ENCODE data around the gene PRRX2. TPM values are rescaled to one million over a fixed set of nuclear protein-coding genes. Genes with fewer than 3 reads are reported as not detected.

PRRX2 gene
- 12.7 and 16.6 TPM in 2 replicates for total RNA-seq (2021)
- percentile 45 among the genes with signal in this experiment for Bru-seq, nascent RNA
- BruChase-seq, experiment 1, labeled RNA remaining after a 2-hour chase: percentile 52 among the genes with signal in this experiment
- percentile 57 among the genes with signal in this experiment for BruChase-seq, experiment 2, labeled RNA remaining after a 6-hour chase
- long read RNA-seq, transcript PRRX2-201 (4 exons, 1,311 nt): major isoform, 55 of 61 reads
- long read RNA-seq, partial matches to known transcripts: 1 of 61 reads
- long read RNA-seq, other reads (novel, unspliced or antisense): 5 of 61 reads

DNA sequence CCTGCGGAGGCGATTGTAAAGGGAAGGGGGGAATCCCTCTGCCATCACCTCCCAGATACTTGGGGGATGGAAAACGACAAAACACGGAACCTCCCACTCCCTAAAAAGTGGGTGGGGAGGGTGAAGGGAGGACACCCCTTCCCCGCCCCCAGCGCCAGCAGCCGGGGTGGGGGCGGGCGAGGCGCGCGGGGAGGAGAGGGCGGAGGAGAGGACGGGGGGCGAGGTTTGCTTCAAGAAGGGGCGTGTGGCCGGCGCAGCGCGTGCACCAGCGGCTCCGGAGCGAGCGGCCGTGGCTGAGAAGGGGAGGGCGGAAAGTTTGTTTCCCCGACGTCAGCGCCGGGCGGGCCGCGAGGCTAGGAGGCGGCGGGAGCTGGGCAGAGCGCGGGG lies at the start of gene PRRX2:
TSS of gene PRRX2 (plus strand) at position 259 of the 387 bp plus-strand sequence. CDS start 221 bp downstream, outside the sequence.
- no peaks in the 10 kb centered on the region for H3K27me3 ChIP-seq (replicated peaks; ENCODE audit: insufficient read depth, low read depth, low read length, poor library complexity)
- no TSS peak for BruUV-seq (replicated peaks)
- ChIA-PET POLR2A (ENCODE audit: low non-redundant PET) (no interaction called here), CTCF (interaction anchor here (0.7 kb wide), 1 partner anchor 845 kb away, joined by 3 read pairs; no protein-coding TSS in a partner anchor)
- DNase-seq (ENCODE audit: low spot score): peak; percentile 88
- intact Hi-C loops (cut with micrococcal nuclease; ENCODE audit: unreplicated experiment): no loop called here
- H3K4me1 ChIP-seq (ENCODE audit: insufficient read depth, low read length, poor library complexity, severe bottlenecking): peaks cover 33% of the 10 kb centered on the region
- peak within 1 kb of the TSS; percentile 54 for H3K4me3 ChIP-seq (ENCODE audit: low read depth, low read length, poor library complexity, severe bottlenecking)
- H3K36me3 ChIP-seq (ENCODE audit: insufficient read depth, low read length, poor library complexity, severe bottlenecking): no peaks in the 10 kb centered on the region
- H3K27ac ChIP-seq (ENCODE audit: low read depth, low read length, poor library complexity, severe bottlenecking): peak within 1 kb of the TSS; percentile 47
- H3K9me3 ChIP-seq (ENCODE audit: low read depth, low read length, poor library complexity, severe bottlenecking): no peaks in the 10 kb centered on the region
- TF ChIP-seq EZH2 (IDR thresholded peaks at IDR 0.05; ENCODE audit: borderline replicate concordance, low read depth, low read length, poor library complexity, severe bottlenecking): no peak
- TF ChIP-seq, protein P1, sequence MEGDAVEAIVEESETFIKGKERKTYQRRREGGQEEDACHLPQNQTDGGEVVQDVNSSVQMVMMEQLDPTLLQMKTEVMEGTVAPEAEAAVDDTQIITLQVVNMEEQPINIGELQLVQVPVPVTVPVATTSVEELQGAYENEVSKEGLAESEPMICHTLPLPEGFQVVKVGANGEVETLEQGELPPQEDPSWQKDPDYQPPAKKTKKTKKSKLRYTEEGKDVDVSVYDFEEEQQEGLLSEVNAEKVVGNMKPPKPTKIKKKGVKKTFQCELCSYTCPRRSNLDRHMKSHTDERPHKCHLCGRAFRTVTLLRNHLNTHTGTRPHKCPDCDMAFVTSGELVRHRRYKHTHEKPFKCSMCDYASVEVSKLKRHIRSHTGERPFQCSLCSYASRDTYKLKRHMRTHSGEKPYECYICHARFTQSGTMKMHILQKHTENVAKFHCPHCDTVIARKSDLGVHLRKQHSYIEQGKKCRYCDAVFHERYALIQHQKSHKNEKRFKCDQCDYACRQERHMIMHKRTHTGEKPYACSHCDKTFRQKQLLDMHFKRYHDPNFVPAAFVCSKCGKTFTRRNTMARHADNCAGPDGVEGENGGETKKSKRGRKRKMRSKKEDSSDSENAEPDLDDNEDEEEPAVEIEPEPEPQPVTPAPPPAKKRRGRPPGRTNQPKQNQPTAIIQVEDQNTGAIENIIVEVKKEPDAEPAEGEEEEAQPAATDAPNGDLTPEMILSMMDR (conservative IDR thresholded peaks at IDR 0.05; ENCODE audit: low read depth, low read length): no peak

DNA sequence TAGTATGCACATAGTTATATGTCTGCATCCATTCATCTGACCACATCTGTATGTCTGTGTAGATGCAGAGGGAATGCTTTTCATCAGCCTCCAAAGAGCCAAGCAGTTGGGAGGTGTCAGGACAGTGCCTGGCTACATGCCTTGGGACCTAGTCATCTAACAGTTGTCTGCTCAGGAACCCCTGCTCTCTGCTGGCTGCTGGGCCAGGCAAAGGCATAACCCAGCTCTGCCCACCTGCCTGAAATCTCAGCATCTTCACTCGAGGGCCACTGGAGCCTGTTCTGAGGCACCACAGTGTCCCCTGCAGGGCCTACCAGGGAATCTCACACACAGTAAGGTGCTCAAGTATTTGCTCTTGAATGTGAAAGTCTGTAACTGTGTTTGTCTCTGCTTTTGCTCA lies 48.3 kb upstream of the PRRX2 start:
- Histone ChIP-seq H3K36me3 (ENCODE audit: insufficient read depth, low read length, poor library complexity, severe bottlenecking) (no peaks in the 10 kb centered on the region), H3K4me3 (ENCODE audit: low read depth, low read length, poor library complexity, severe bottlenecking) (no peak overlapping the region), H3K4me1 (ENCODE audit: insufficient read depth, low read length, poor library complexity, severe bottlenecking) (peaks cover 20% of the 10 kb centered on the region), H3K9me3 (ENCODE audit: low read depth, low read length, poor library complexity, severe bottlenecking) (no peaks in the 10 kb centered on the region), H3K27ac (ENCODE audit: low read depth, low read length, poor library complexity, severe bottlenecking) (no peak overlapping the region), H3K27me3 (replicated peaks; ENCODE audit: insufficient read depth, low read depth, low read length, poor library complexity) (no peaks in the 10 kb centered on the region)
- BruUV-seq (replicated peaks): no TSS peak
- TF ChIP-seq, protein P1 (conservative IDR thresholded peaks at IDR 0.05; ENCODE audit: low read depth, low read length): peak; percentile 71
- no peak for TF ChIP-seq EZH2 (IDR thresholded peaks at IDR 0.05; ENCODE audit: borderline replicate concordance, low read depth, low read length, poor library complexity, severe bottlenecking)
- intact Hi-C loops (cut with micrococcal nuclease; ENCODE audit: unreplicated experiment): no loop called here
- peak; percentile 66 for DNase-seq (ENCODE audit: low spot score)
- POLR2A ChIA-PET (ENCODE audit: low non-redundant PET): no interaction called here
- CTCF ChIA-PET: interaction anchor here (0.6 to 1.0 kb wide), 2 partner anchors 367 to 486 kb away, joined by 3 to 5 read pairs; no protein-coding TSS in a partner anchor

DNA sequence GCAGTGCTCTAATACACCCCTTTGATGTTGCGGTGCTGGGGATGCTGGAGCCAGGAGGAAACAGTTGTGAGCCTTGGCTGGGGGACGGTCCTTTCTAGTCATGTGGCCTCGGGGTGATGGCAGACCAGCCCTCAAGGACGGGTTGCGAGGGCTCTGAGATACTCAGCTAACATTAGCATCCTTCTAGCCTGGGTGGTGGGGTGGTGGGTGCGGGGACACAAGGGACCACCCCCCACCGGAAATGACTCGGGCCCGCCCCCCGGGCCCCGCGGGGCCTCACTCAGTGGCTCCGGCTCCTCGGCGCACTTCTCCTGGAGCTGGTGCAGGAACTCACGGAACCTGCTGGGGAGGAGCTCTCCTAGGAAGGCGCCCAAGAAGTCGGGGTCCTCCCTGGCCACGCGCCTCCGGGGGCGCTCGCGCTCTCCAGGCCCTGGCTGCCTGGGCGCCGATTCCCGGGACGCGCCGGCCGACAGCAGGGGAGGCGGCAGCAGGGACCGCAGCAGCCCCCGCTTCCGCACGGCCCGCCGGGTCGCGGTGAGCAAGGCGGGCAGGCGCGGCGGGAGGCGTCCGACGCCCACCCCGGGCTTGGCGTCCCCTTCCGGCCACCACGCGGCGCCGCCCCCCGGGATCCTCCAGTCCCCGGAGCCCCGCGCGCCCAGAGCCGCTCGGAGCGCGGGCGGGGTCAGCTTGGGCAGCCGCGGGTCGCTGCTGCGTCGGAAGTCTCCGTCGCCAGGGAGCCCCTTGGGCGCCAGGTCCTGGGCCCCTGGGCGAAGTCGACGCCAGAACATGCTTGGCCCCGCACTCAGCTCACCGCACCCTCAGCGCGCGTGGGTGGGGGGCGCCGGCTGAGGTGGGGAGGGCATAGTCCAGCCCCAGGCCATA lies 45.4 kb upstream of the PRRX2 start:
- Histone ChIP-seq H3K36me3 (ENCODE audit: insufficient read depth, low read length, poor library complexity, severe bottlenecking) (no peaks in the 10 kb centered on the region), H3K9me3 (ENCODE audit: low read depth, low read length, poor library complexity, severe bottlenecking) (no peaks in the 10 kb centered on the region), H3K27ac (ENCODE audit: low read depth, low read length, poor library complexity, severe bottlenecking) (peak overlapping the region; percentile 63), H3K27me3 (replicated peaks; ENCODE audit: insufficient read depth, low read depth, low read length, poor library complexity) (no peaks in the 10 kb centered on the region), H3K4me1 (ENCODE audit: insufficient read depth, low read length, poor library complexity, severe bottlenecking) (peaks cover 10% of the 10 kb centered on the region), H3K4me3 (ENCODE audit: low read depth, low read length, poor library complexity, severe bottlenecking) (peak overlapping the region; percentile 55)
- CTCF ChIA-PET: interaction anchor here (0.6 to 1.3 kb wide), 3 partner anchors 8 to 489 kb away, joined by 5 to 11 read pairs (median 6); no protein-coding TSS in a partner anchor
- no peak for TF ChIP-seq EZH2 (IDR thresholded peaks at IDR 0.05; ENCODE audit: borderline replicate concordance, low read depth, low read length, poor library complexity, severe bottlenecking)
- TF ChIP-seq, protein P1 (conservative IDR thresholded peaks at IDR 0.05; ENCODE audit: low read depth, low read length): peak; percentile 42
- POLR2A ChIA-PET (ENCODE audit: low non-redundant PET): no interaction called here
- BruUV-seq (replicated peaks): no TSS peak
- intact Hi-C loops (cut with micrococcal nuclease; ENCODE audit: unreplicated experiment): no loop called here
- peak; percentile 71 for DNase-seq (ENCODE audit: low spot score)
